Activated T-cell treated with anti-CD3 and anti-CD28 coated beads for 48 hours (primary cell): ENCODE results near the gene SIM1.

Source experiments
- DNase-seq: peaks from one replicate; pipeline ENCODE4 v3.0.0-alpha.2; 2020; ENCODE audit warnings: low read depth

SIM1 gene

GRCh38 chr6:100353276-100354015, 111.3 kb downstream of the SIM1 start:
- no peak for DNase-seq

GRCh38 chr6:100350139-100350538, 114.6 kb downstream of the SIM1 start:
- no peak for DNase-seq

GRCh38 chr6:100349366-100349765, 115.4 kb downstream of the SIM1 start:
- no peak for DNase-seq

- DNase-seq, result no peak
Observed at GRCh38 chr6:100347901-100348550, 116.7 kb downstream of the SIM1 start.

GRCh38 chr6:100346828-100347227, 117.9 kb downstream of the SIM1 start:
- no peak for DNase-seq

- no peak for DNase-seq
Observed at GRCh38 chr6:100346203-100346602, 118.5 kb downstream of the SIM1 start.

GRCh38 chr6:100344761-100345160, 120.0 kb downstream of the SIM1 start:
- no peak for DNase-seq

DNA sequence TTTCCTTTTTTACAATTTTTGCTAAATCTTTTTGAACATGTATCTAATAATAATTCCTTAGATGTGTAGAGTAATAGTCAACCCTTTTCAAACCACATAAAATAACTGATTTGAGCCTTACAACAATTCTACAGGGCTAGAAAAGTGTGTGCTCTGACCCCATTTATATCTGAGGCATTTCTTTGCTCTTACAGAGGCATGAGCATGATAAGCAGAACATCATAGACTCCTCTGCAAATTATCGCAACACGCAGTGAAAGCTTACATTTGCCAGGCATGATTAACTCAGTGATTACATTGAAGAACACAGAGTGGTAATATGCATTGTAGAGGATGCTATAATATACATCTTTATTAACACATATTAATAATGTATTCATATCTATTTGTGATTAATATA, 120.4 kb downstream of the SIM1 start:
- no peak for DNase-seq

GRCh38 chr6:100343316-100344077, 121.2 kb downstream of the SIM1 start:
- DNase-seq, result no peak

DNA sequence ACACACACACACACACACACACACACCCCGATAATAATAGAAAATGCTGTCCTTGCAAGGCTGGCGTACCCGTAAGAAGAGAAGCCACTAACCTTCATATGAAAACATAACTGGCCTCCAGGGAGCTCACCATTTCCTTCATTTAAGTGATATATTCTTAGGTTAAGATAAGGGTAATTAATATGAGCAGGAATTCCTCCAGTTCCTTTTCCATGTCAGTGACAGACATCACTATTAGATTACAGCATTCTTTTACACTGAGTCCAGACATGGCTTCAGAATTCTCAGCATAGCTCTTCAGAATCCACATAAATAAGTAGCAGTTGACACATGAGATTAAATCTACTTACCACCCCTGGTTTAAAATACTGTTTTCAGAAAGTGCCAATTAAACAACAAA, 121.9 kb downstream of the SIM1 start:
- no peak for DNase-seq

GRCh38 chr6:100339574-100340255, 125.0 kb downstream of the SIM1 start:
- no peak for DNase-seq

DNA sequence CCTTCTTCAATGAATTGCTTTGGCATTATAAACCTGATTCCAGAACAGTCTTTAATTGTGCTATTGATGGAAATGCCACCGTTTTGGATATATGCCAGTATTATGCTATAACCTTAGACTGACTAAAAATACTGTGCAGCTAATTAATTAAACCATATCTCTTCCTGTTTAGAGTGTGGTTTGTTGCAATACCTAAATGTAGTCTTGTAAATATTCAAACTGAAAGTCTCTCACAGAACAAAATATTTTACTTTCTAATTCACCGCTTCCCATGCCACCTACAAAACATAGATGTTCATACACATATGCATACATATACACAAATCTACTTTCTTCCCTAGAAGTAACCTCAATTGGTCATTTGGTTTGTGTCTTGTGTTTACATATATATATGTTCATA, 126.6 kb downstream of the SIM1 start:
- no peak for DNase-seq

DNA sequence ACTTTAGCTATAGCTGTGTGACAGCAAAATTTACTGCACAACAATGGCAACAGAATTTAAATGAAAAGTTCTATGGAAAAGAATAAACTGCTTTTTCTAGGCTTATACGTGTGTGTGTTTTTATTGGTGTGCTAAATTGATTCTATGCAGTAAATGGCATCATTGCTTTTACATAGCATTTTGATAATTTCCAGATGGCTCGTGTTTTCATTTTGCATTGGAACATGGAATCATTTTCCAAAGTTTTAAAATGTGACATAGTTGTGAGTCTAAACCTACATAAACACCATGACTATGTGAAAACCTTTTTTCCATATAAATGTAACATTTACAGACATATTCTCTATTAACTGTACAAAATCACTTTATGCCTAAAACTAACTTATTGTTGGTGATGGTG, 127.8 kb downstream of the SIM1 start:
- no peak for DNase-seq

GRCh38 chr6:100335991-100336390, 128.7 kb downstream of the SIM1 start:
- DNase-seq, result no peak
